CD14-positive monocyte (primary cell): Measurements from ENCODE around the gene TPRN. TPM values are rescaled to one million over a fixed set of nuclear protein-coding genes. Genes with fewer than 3 reads are reported as not detected.
A peak's percentile ranks its signal among the peaks of the same experiment; 100 is the strongest.

ENCODE experiments used
- DNase-seq, 3 donors: peaks; one replicate each; pipeline ENCODE4 v3.0.0-alpha.2; 2011 to 2022
- H2AFZ ChIP-seq: 2 replicates; pipeline ENCODE4 v1.6.0; 2012; ENCODE audit warnings: mild to moderate bottlenecking, low read depth, low read length, inconsistent platforms; ENCODE audit not compliant: insufficient read depth, poor library complexity, severe bottlenecking
- H3K27ac ChIP-seq, 2 donors: 1 replicate in 1 of 2; 2 replicates in 1 of 2; pipeline ENCODE4 v1.5.1; 2012 to 2013; ENCODE audit warnings: low read length in 2 of 2, control low read depth in 1 of 2, inconsistent platforms in 1 of 2, low read depth in 1 of 2, mild to moderate bottlenecking in 1 of 2
- H3K27me3 ChIP-seq, 2 donors: one replicate each; pipeline versions ENCODE4 v1.6.0 to v1.6.1; 2011 to 2013; ENCODE audit warnings: low read length in 2 of 2; ENCODE audit not compliant: control insufficient read depth in 2 of 2, insufficient read depth in 2 of 2
- H3K36me3 ChIP-seq, 2 donors: replicated peaks in 1 of 2; 1 replicate in 1 of 2; 2 replicates in 1 of 2; pipeline versions ENCODE4 v1.5.1 to v1.6.1; 2012 to 2013; ENCODE audit warnings: low read length in 2 of 2, control low read depth in 1 of 2, inconsistent platforms in 1 of 2, mild to moderate bottlenecking in 1 of 2; ENCODE audit not compliant: insufficient read depth in 2 of 2, control insufficient read depth in 1 of 2
- H3K4me1 ChIP-seq, 2 donors: 1 replicate in 1 of 2; 2 replicates in 1 of 2; pipeline versions ENCODE4 v1.5.1 to v1.6.1; 2012 to 2013; ENCODE audit warnings: low read length in 2 of 2, control low read depth in 1 of 2, inconsistent platforms in 1 of 2, mild to moderate bottlenecking in 1 of 2, moderate library complexity in 1 of 2; ENCODE audit not compliant: insufficient read depth in 2 of 2, control insufficient read depth in 1 of 2
- H3K4me2 ChIP-seq: replicated peaks from 2 replicates; pipeline ENCODE3; 2012; ENCODE audit warnings: low read length, moderate library complexity, mild to moderate bottlenecking; ENCODE audit not compliant: poor library complexity, severe bottlenecking; ENCODE audit errors: extremely low read depth
- H3K4me3 ChIP-seq, 3 experiments: fragments of 200-600 bp in 1 of 3; sonication (generic) in 1 of 3; replicated peaks in 1 of 3; 1 replicate in 2 of 3; 2 replicates in 1 of 3; pipeline ENCODE4 v1.5.1; 2011 to 2013; ENCODE audit warnings: low read length in 3 of 3, mild to moderate bottlenecking in 3 of 3, control low read depth in 2 of 3, low read depth in 2 of 3, inconsistent platforms in 1 of 3, moderate library complexity in 1 of 3
- H3K79me2 ChIP-seq: 2 replicates; pipeline ENCODE4 v1.6.0; 2012; ENCODE audit warnings: mild to moderate bottlenecking, control low read depth, inconsistent platforms, low read length, moderate library complexity; ENCODE audit not compliant: insufficient read depth
- H3K9ac ChIP-seq: 2 replicates; pipeline ENCODE4 v1.6.0; 2017; ENCODE audit warnings: low read length, mild to moderate bottlenecking; ENCODE audit not compliant: insufficient read depth, poor library complexity, severe bottlenecking
- H3K9me3 ChIP-seq, 2 donors: replicated peaks in 1 of 2; 1 replicate in 1 of 2; 2 replicates in 1 of 2; pipeline versions ENCODE4 v1.5.1 to v1.6.1; 2012 to 2013; ENCODE audit warnings: low read length in 2 of 2, control low read depth in 1 of 2; ENCODE audit not compliant: control insufficient read depth in 1 of 2, insufficient read depth in 1 of 2
- H4K20me1 ChIP-seq: 2 replicates; pipeline ENCODE4 v1.6.0; 2012; ENCODE audit warnings: mild to moderate bottlenecking, low read length, control low read depth, moderate library complexity; ENCODE audit not compliant: insufficient read depth
- H3K27ac Mint-ChIP-seq, 7 donors: one replicate each; pipeline ENCODE4 v1.8.0; 2020; ENCODE audit warnings: mild to moderate bottlenecking in 7 of 7, mixed read lengths in 7 of 7, moderate library complexity in 6 of 7, inconsistent platforms in 2 of 7
- H3K27me3 Mint-ChIP-seq, 3 donors: one replicate each; pipeline ENCODE4 v1.8.0; 2021 to 2022; ENCODE audit warnings: low read depth in 3 of 3, mild to moderate bottlenecking in 3 of 3, mixed read lengths in 3 of 3, moderate library complexity in 3 of 3, inconsistent platforms in 1 of 3
- H3K36me3 Mint-ChIP-seq, 2 donors: one replicate each; pipeline ENCODE4 v1.8.0; 2020; ENCODE audit warnings: mixed read lengths in 2 of 2, inconsistent platforms in 1 of 2, mild to moderate bottlenecking in 1 of 2
- H3K4me1 Mint-ChIP-seq: one replicate; pipeline ENCODE4 v1.8.0; 2020; ENCODE audit warnings: mild to moderate bottlenecking, mixed read lengths
- H3K4me3 Mint-ChIP-seq, 2 donors: one replicate each; pipeline ENCODE4 v1.8.0; 2020; ENCODE audit warnings: mild to moderate bottlenecking in 2 of 2, mixed read lengths in 2 of 2, moderate library complexity in 1 of 2
- H3K9me3 Mint-ChIP-seq, 7 donors: one replicate each; pipeline ENCODE4 v1.8.0; 2020 to 2022; ENCODE audit warnings: mixed read lengths in 7 of 7, mild to moderate bottlenecking in 6 of 7, moderate library complexity in 6 of 7, inconsistent platforms in 2 of 7
- WGBS: methylation state at CpG from one replicate; pipeline ENCODE4 v1.1.5; 2013; ENCODE audit warnings: missing lambda C conversion rate; ENCODE audit not compliant: insufficient coverage; 5-methylcytosine and 5-hydroxymethylcytosine counted together
- intact Hi-C, 2 donors: fragments of 100-400 bp; cut with micrococcal nuclease; formaldehyde crosslinking; loops; one replicate each; pipeline versions ENCODE4 v1.15.0 to v1.15.1; 2023
- polyA plus RNA-seq, 3 donors: library from polyadenylated mRNA; depleted of rRNA in 1 of 3; unstranded in 2 of 3; stranded (reverse) in 1 of 3; fragments of 300-500 nt in 2 of 3; fragments of >200 nt in 1 of 3; fragmentation: Illumina TruSeq in 2 of 3; gene quantifications; 1 replicate in 2 of 3; 2 replicates in 1 of 3; pipeline ENCODE4 v1.2.3, GENCODE V29; 2012 to 2021
- TF ChIP-seq, protein P1 (sequence below): fragments of 200-600 bp; IDR thresholded peaks from one replicate; pipeline ENCODE4 v1.8.0; 2022; ENCODE audit warnings: antibody characterized with exemption, mild to moderate bottlenecking

The TPRN gene
- polyA plus RNA-seq, 3 donors: 0.30 to 4.6 (median 0.46) TPM

DNA sequence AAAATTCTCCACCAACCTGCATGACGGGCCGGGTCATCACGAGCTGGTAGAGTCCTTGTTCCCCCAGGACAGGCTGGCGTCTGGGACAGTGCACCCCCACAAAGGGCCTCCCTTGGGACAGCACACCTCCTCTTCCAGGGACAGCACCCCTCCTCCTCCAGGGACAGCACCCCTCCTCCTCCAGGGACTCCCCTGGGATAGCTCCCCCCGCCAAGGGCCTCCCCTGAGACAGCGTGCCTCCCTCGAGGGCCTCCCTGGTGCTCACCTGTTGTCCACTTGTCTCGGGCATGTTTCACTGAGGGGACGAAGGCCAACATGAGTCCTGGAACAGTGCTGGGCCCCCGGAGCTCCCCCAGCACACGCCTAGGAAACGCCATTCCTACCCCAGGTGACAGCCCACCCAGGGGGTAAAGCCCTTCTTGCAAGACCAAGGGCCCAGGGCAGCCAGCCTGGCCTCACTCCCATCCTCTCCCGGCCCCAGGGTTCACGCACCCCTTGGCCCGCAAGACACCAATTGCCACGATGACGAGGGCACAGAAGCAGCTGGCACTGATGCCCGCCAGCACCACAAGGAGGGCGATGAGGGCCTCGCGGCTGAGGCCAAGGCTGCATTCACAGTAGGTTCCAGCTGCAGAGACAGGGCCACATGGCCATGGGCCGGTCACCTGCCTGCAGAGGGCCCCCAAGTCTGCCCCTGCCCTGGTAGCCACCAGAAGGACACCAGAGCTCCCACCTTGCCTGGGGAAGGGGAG, 29.2 kb downstream of the TPRN start:
- no peaks in the 10 kb centered on the region for H3K9me3 ChIP-seq
- H3K36me3 ChIP-seq: no peaks in the 10 kb centered on the region
- Mint-ChIP-seq H3K36me3 (no peaks in the 10 kb centered on the region), H3K9me3 (peaks cover 0 to 4% (median 0%) of the 10 kb centered on the region in 7 donors), H3K4me1 (no peaks in the 10 kb centered on the region), H3K27ac (no peak overlapping the region), H3K27me3 (peaks cover 39 to 77% (median 64%) of the 10 kb centered on the region in 3 donors), H3K4me3 (peak overlapping the region in 1 of 2 donors; percentile 35)
- no peak overlapping the region for H3K9ac ChIP-seq
- peaks cover 0 to 6% of the 10 kb centered on the region in 2 donors for H3K4me1 ChIP-seq
- DNase-seq: no peak
- 88% methylated on average over 22 of the region's 22 CpGs for WGBS
- intact Hi-C loops: no loop called here
- no peak overlapping the region for H3K27ac ChIP-seq
- H4K20me1 ChIP-seq: no peaks in the 10 kb centered on the region
- H2AFZ ChIP-seq: no peak overlapping the region
- H3K4me2 ChIP-seq: no peak overlapping the region
- TF ChIP-seq, protein P1, sequence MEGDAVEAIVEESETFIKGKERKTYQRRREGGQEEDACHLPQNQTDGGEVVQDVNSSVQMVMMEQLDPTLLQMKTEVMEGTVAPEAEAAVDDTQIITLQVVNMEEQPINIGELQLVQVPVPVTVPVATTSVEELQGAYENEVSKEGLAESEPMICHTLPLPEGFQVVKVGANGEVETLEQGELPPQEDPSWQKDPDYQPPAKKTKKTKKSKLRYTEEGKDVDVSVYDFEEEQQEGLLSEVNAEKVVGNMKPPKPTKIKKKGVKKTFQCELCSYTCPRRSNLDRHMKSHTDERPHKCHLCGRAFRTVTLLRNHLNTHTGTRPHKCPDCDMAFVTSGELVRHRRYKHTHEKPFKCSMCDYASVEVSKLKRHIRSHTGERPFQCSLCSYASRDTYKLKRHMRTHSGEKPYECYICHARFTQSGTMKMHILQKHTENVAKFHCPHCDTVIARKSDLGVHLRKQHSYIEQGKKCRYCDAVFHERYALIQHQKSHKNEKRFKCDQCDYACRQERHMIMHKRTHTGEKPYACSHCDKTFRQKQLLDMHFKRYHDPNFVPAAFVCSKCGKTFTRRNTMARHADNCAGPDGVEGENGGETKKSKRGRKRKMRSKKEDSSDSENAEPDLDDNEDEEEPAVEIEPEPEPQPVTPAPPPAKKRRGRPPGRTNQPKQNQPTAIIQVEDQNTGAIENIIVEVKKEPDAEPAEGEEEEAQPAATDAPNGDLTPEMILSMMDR: no peak
- H3K27me3 ChIP-seq: peaks cover 3 to 53% of the 10 kb centered on the region in 2 donors
- H3K4me3 ChIP-seq: no peak overlapping the region
- H3K79me2 ChIP-seq: no peaks in the 10 kb centered on the region

DNA sequence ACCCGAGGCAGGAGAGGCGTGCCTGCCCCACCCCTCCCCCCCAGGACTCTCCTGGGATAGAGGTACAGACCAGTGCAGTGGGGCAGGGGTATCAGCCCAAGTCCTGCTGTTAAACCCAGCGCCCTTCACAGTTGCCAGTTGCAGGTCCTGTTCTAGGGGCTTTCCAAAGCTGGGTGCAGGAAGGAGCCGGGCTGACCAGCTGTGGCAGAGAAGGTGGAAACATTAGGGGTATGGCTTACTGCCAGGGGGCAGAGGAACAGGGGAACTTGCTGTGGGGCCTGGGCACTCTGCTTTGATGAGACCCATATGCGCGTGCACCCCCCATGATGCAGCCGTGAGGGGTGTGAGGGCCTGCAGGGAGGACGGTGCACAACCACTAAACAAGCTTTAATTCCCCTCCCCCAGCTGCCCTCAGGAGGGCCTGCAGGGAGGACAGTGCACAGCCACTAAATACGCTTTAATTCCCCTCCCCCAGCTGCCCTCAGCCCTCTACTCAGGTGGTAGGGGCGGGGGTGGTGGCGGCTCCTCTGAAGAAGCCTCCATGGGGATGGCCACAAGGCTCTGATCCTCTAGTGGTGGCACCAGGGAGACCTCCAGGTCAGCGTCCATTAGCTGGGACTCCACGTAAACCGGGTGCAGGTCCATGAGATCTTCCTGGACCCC, 29.9 kb downstream of the TPRN start:
- no peaks in the 10 kb centered on the region for H3K4me1 Mint-ChIP-seq
- H3K4me2 ChIP-seq: no peak overlapping the region
- H3K36me3 ChIP-seq: no peaks in the 10 kb centered on the region
- peaks cover 3 to 56% of the 10 kb centered on the region in 2 donors for H3K27me3 ChIP-seq
- H3K4me3 Mint-ChIP-seq: peak overlapping the region in 1 of 2 donors; percentile 73
- H3K9ac ChIP-seq: no peak overlapping the region
- no peaks in the 10 kb centered on the region for H4K20me1 ChIP-seq
- peaks cover 0 to 4% (median 0%) of the 10 kb centered on the region in 7 donors for H3K9me3 Mint-ChIP-seq
- WGBS: 76% methylated on average over 7 of the region's 14 CpGs
- H3K4me3 ChIP-seq: no peak overlapping the region
- H3K9me3 ChIP-seq: no peaks in the 10 kb centered on the region
- no peak overlapping the region for H2AFZ ChIP-seq
- H3K4me1 ChIP-seq: peaks cover 0 to 6% of the 10 kb centered on the region in 2 donors
- H3K27ac Mint-ChIP-seq: no peak overlapping the region
- no peaks in the 10 kb centered on the region for H3K36me3 Mint-ChIP-seq
- no peak for DNase-seq
- intact Hi-C loops: no loop called here
- TF ChIP-seq, protein P1: no peak
- H3K27ac ChIP-seq: no peak overlapping the region
- H3K79me2 ChIP-seq: no peaks in the 10 kb centered on the region
- H3K27me3 Mint-ChIP-seq: peaks cover 40 to 84% (median 69%) of the 10 kb centered on the region in 3 donors
